ENCODE results near the gene RALB. TPM values are rescaled to one million over a fixed set of nuclear protein-coding genes. Genes with fewer than 3 reads are reported as not detected.
A peak's percentile ranks its signal among the peaks of the same experiment; 100 is the strongest.

Gene RALB
- total RNA-seq, 1 donor from 2014 or later = 45.8 TPM

DNA sequence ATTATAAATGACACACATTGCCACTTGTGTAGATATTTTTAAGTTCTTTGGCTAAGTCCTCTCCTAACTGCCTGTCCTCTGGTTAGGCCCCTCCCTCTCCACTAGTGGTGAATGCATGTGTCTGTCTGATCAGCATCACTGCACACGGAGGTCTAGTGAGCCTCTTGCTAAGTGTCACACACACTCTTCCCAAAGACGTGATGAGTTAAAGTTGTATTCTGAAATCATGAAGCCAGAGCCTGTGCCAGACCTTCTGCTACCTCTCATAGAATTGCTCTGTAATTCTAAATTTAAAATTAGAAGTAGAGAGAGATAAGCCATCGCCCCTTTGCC is 41.3 kb downstream of the RALB start:
- no peak for DNase-seq
- Histone ChIP-seq H3K4me1 (peaks cover 44% of the 10 kb centered on the region), H3K27me3 (ENCODE audit: low read depth) (no peaks in the 10 kb centered on the region), H3K27ac (replicated peaks) (peak overlapping the region; percentile 36), H3K4me3 (no peak overlapping the region), H3K36me3 (peaks cover 51% of the 10 kb centered on the region), H3K9me3 (replicated peaks) (no peaks in the 10 kb centered on the region)
- intact Hi-C loops (cut with micrococcal nuclease) = no loop called here
- TF ChIP-seq, protein P1, sequence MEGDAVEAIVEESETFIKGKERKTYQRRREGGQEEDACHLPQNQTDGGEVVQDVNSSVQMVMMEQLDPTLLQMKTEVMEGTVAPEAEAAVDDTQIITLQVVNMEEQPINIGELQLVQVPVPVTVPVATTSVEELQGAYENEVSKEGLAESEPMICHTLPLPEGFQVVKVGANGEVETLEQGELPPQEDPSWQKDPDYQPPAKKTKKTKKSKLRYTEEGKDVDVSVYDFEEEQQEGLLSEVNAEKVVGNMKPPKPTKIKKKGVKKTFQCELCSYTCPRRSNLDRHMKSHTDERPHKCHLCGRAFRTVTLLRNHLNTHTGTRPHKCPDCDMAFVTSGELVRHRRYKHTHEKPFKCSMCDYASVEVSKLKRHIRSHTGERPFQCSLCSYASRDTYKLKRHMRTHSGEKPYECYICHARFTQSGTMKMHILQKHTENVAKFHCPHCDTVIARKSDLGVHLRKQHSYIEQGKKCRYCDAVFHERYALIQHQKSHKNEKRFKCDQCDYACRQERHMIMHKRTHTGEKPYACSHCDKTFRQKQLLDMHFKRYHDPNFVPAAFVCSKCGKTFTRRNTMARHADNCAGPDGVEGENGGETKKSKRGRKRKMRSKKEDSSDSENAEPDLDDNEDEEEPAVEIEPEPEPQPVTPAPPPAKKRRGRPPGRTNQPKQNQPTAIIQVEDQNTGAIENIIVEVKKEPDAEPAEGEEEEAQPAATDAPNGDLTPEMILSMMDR (IDR thresholded peaks at IDR 0.05; ENCODE audit: borderline replicate concordance) = no peak

DNA sequence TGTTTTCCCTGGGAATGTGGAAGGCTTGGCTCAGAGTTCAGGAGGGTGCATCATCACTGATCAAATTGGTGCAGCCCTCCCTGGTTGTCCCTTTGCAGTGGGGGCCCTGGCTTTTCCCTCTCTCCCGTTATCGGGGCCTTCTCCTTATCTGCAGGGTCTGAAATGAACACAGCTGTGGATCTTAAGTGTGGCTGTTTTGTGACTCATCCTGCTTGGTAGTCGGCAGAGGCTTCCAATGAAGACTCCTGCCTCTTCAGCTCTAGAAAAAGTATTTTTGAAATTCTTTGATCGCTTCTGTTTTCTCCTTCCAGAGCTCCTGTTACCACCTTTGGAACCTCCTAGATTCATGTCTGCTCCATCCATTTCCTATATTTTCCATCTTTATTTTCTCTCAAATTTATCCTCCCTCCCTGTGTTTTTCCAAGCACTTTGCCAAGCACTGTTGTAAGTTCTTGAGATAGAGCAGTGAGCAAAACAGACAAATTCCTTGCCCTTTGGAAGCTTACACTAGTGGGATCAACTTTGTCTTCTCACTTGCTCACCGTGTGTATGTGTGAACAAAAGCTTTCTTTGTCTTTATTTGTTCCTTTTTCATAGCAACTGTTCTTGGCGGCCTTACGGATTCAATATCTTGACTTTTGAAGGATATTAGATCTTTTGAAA is 45.7 kb downstream of the RALB start:
- no peaks in the 10 kb centered on the region for H3K9me3 ChIP-seq (replicated peaks)
- H3K27me3 ChIP-seq (ENCODE audit: low read depth) = no peaks in the 10 kb centered on the region
- DNase-seq = no peak
- H3K27ac ChIP-seq (replicated peaks) = no peak overlapping the region
- peaks cover 58% of the 10 kb centered on the region for H3K36me3 ChIP-seq
- H3K4me1 ChIP-seq = peaks cover 9% of the 10 kb centered on the region
- TF ChIP-seq, protein P1 (IDR thresholded peaks at IDR 0.05; ENCODE audit: borderline replicate concordance) = no peak
- no peak overlapping the region for H3K4me3 ChIP-seq
- intact Hi-C loops (cut with micrococcal nuclease) = no loop called here

- H3K4me1 ChIP-seq = peaks cover 2% of the 10 kb centered on the region
- no peaks in the 10 kb centered on the region for H3K9me3 ChIP-seq (replicated peaks)
- H3K27ac ChIP-seq (replicated peaks) = no peak overlapping the region
- TF ChIP-seq, protein P1 (IDR thresholded peaks at IDR 0.05; ENCODE audit: borderline replicate concordance) = no peak
- peaks cover 54% of the 10 kb centered on the region for H3K36me3 ChIP-seq
- no peaks in the 10 kb centered on the region for H3K27me3 ChIP-seq (ENCODE audit: low read depth)
- intact Hi-C loops (cut with micrococcal nuclease) = no loop called here
- H3K4me3 ChIP-seq = no peak overlapping the region
- DNase-seq = no peak
Measured at GRCh38 chr2:120299004-120299403, 46.4 kb downstream of the RALB start.

DNA sequence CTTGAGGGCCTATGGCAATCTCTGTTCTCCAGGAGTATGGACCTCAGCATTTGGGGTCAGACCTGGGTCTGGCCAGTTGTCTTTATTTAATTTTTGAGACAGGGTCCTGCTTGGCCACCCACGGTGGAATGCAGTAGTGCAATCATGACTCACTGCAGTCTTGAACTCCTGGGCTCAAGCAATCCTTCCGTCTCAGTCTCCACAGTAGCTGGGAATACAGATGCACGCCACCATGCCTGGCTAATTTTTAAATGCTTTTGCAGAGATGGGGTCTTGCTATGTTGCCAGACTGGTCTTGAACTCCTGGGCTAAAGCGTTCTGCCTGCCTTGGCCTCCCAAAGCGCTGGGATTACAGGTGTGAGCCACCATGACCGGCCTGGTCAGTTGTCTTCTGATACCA is 46.9 kb downstream of the RALB start:
- TF ChIP-seq, protein P1 (IDR thresholded peaks at IDR 0.05; ENCODE audit: borderline replicate concordance) = no peak
- Histone ChIP-seq H3K4me3 (no peak overlapping the region), H3K27me3 (ENCODE audit: low read depth) (no peaks in the 10 kb centered on the region), H3K9me3 (replicated peaks) (no peaks in the 10 kb centered on the region), H3K4me1 (no peaks in the 10 kb centered on the region), H3K36me3 (peaks cover 50% of the 10 kb centered on the region), H3K27ac (replicated peaks) (no peak overlapping the region)
- no peak for DNase-seq
- intact Hi-C loops (cut with micrococcal nuclease) = no loop called here

DNA sequence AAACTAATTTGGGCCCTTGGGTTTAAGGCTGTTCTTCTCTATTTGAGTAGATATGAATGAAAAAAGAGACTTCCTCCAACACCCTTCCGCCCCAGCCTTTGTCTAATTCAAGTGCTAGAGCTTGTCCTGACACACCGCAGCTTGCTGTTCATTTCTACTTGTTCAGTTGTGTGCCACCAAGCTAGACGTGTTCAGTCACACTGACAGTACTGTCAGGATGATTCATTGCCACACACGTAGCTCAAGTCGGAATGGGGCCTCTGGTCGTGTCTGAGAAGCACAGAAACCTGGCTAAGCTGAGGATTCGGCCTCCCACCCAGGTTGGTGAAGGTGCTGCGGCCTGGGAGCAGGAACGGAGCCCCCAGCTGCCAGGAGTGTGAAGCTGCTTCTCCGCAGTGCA is 47.7 kb downstream of the RALB start:
- Histone ChIP-seq H3K27me3 (ENCODE audit: low read depth) (no peaks in the 10 kb centered on the region), H3K27ac (replicated peaks) (no peak overlapping the region), H3K4me3 (no peak overlapping the region), H3K9me3 (replicated peaks) (no peaks in the 10 kb centered on the region), H3K4me1 (no peaks in the 10 kb centered on the region), H3K36me3 (peaks cover 46% of the 10 kb centered on the region)
- no peak for DNase-seq
- TF ChIP-seq, protein P1 (IDR thresholded peaks at IDR 0.05; ENCODE audit: borderline replicate concordance) = no peak
- intact Hi-C loops (cut with micrococcal nuclease) = no loop called here

All from left ventricle myocardium inferior (tissue), 1 donor.